EH (cell line): ENCODE data around the gene FGF14.
"Not testable (repeated sequence)": the region's sequence is repeated elsewhere in the genome, so short reads cannot be mapped to it uniquely, and the experiment has no call there.

Experiments
- DNase-seq: peaks from one replicate; pipeline ENCODE4 v3.0.0-alpha.2; 2015; ENCODE audit warnings: low read depth

The FGF14 gene

GRCh38 chr13:102040812-102041211, 361.0 kb downstream of the FGF14 start:
- DNase-seq, result no peak

GRCh38 chr13:102039264-102039663, 362.6 kb downstream of the FGF14 start:
- no peak for DNase-seq

GRCh38 chr13:102038787-102039186, 363.1 kb downstream of the FGF14 start:
- no peak for DNase-seq

- DNase-seq, result no peak
These were observed 365.9 kb downstream of the FGF14 start for GRCh38 chr13:102035969-102036368.

GRCh38 chr13:102033857-102034331, 368.0 kb downstream of the FGF14 start:
- no peak for DNase-seq

- DNase-seq, result no peak
These were observed 368.5 kb downstream of the FGF14 start for GRCh38 chr13:102033386-102033785.

GRCh38 chr13:102028868-102029267, 373.0 kb downstream of the FGF14 start:
- DNase-seq, result no peak

GRCh38 chr13:102028206-102028605, 373.6 kb downstream of the FGF14 start:
- DNase-seq, result no peak

- DNase-seq, result no peak
These were observed 380.1 kb downstream of the FGF14 start for GRCh38 chr13:102021777-102022176.

- no peak for DNase-seq
These were observed 381.1 kb downstream of the FGF14 start for GRCh38 chr13:102020611-102021216.

- no peak for DNase-seq
These were observed 383.1 kb downstream of the FGF14 start for GRCh38 chr13:102018716-102019115.

GRCh38 chr13:102017248-102017647, 384.6 kb downstream of the FGF14 start:
- no peak for DNase-seq

- no peak for DNase-seq
These were observed 389.3 kb downstream of the FGF14 start for GRCh38 chr13:102012299-102013293.

GRCh38 chr13:102011455-102011854, 390.4 kb downstream of the FGF14 start:
- not testable (repeated sequence) for DNase-seq

- DNase-seq, result no peak
These were observed 397.8 kb downstream of the FGF14 start for GRCh38 chr13:102003848-102004570.

- no peak for DNase-seq
These were observed 399.6 kb downstream of the FGF14 start for GRCh38 chr13:102002287-102002686.

- DNase-seq, result no peak
These were observed 401.1 kb downstream of the FGF14 start for GRCh38 chr13:102000764-102001163.

GRCh38 chr13:101998129-101998528, 403.7 kb downstream of the FGF14 start:
- DNase-seq, result no peak

GRCh38 chr13:101996954-101997353, 404.9 kb downstream of the FGF14 start:
- DNase-seq, result no peak

GRCh38 chr13:101989798-101990350, 412.0 kb downstream of the FGF14 start:
- DNase-seq, result no peak

- no peak for DNase-seq
These were observed 413.7 kb downstream of the FGF14 start for GRCh38 chr13:101988140-101988539.

GRCh38 chr13:101986316-101986715, 415.5 kb downstream of the FGF14 start:
- no peak for DNase-seq
